GM19035 (cell line): ENCODE measurements around the gene DNHD1.
"Not testable (repeated sequence)": the region's sequence is repeated elsewhere in the genome, so short reads cannot be mapped to it uniquely, and the experiment has no call there.

Experiments used
- ATAC-seq: cut with Tn5 transposase; IDR thresholded peaks from one replicate; pipeline ENCODE4 v1.9.1; 2021; ENCODE audit not compliant: unreplicated experiment

Gene DNHD1

GRCh38 chr11:6481012-6481923, 15.8 kb upstream of the DNHD1 start, which contains the start of the genes ARFIP2 and TIMM10B:
Gene ARFIP2, minus strand, starts transcription at chr11:6481331. Its CDS starts 910 bp downstream, at chr11:6480421.
Gene TIMM10B, plus strand, starts transcription at chr11:6481501. Its CDS starts 16 bp downstream, at chr11:6481517.
- peak; percentile 99 for ATAC-seq

DNA sequence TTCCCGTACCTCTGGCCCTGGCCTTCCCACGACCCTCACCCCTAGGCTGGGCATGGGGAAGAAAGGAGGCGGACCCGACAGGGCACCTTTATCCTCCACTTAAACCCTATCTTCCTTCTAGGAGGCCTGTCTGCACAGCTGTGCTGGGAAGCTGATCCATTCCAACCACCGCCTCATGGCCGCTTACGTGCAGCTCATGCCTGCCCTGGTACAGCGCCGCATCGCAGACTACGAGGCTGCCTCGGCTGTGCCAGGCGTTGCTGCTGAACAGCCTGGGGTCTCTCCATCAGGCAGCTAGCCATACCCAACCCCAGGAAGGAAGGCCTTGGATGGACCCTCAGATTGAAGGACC, 15.2 kb upstream of the DNHD1 start:
- peak; percentile 4 for ATAC-seq

GRCh38 chr11:6482441-6482840, 14.6 kb upstream of the DNHD1 start:
- ATAC-seq = no peak

DNA sequence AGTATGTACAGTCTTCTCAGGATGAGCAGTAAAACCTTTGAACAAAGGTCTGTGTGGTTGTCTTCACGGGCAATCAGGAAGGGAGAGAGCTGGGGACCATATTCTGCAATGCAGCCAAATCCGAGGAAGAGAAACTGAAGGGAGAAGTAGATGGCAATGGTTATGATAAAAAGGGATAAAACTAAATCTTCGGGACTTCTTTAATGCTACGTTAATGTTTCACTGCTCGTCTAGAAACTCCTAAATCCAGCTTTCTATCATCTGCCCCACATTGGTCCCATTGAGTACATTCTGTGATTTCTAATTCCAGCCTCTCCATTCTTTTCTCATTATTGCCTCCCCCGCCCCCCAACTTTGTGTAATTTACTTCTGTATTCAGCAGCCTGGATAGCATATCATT, 14.1 kb upstream of the DNHD1 start:
- no peak for ATAC-seq

- ATAC-seq = no peak
Observed at GRCh38 chr11:6485661-6486060, 11.4 kb upstream of the DNHD1 start.

DNA sequence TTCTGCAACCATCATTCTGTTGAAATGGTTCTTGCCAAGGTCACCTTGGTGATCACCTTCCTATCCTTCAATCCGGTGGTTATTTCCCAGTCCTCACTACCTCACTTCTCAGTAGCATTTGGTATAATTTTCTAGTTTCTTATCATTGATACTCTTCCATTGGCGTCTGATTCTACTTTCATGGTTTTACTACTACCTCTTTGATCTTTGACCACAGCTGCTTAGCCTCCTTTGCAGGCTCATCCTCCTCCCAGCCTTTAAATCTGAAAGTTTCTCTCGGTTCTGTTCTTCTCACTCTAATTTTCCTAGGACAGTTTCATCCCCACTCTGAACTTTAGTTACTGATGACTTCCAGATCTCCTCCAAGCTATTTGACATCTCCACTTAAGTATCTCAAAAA, 10.8 kb upstream of the DNHD1 start:
- no peak for ATAC-seq

- ATAC-seq = no peak
Observed at GRCh38 chr11:6486938-6487337, 10.1 kb upstream of the DNHD1 start.

- no peak for ATAC-seq
Observed at GRCh38 chr11:6488342-6488741, 8.7 kb upstream of the DNHD1 start.

DNA sequence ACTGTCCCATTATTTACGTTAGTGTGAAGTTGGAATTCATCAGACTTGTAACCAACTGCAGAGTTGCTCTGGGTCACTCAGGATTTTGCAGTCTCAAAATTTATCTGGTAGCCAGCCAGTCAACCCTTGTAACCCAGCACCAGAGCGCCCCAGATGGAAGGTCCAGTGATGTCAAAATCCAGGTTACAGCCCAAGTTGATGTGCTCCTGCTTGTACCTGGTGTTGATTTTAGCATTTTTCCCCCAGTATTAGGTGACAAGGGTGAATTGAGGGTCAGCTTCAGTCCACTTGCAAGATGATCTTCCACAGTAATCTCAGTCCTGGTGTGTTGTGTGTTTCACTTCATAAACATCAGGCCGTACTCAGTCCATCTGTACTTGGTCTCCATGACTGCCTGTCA, 8.3 kb upstream of the DNHD1 start:
- ATAC-seq = no peak

- no peak for ATAC-seq
Observed at GRCh38 chr11:6489306-6489705, 7.8 kb upstream of the DNHD1 start.

GRCh38 chr11:6498121-6498520, 1.0 kb downstream of the DNHD1 start:
- no peak for ATAC-seq

- ATAC-seq = no peak
Observed at GRCh38 chr11:6498544-6498943, 1.5 kb downstream of the DNHD1 start.

- no peak for ATAC-seq
Observed at GRCh38 chr11:6502382-6502781, 5.3 kb downstream of the DNHD1 start.

DNA sequence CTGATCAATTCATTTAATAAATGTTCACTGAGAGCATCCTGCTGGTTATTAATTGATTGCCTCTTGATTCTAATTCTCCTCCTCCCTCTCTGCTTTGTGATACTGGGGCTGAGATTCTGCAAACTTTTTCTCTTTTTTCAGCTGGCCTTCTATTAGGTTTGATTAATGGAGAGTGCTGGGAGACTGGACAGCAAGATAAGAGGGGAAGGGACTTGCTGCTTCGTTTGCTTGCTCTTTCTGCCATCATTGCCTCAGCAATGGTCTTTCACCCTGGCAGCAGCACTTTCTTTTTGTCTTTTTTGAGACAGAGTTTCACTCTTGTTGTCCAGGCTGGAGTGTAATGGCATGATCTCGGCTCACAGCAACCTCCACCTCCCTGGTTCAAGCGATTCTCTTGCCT, 7.1 kb downstream of the DNHD1 start:
- ATAC-seq = no peak

DNA sequence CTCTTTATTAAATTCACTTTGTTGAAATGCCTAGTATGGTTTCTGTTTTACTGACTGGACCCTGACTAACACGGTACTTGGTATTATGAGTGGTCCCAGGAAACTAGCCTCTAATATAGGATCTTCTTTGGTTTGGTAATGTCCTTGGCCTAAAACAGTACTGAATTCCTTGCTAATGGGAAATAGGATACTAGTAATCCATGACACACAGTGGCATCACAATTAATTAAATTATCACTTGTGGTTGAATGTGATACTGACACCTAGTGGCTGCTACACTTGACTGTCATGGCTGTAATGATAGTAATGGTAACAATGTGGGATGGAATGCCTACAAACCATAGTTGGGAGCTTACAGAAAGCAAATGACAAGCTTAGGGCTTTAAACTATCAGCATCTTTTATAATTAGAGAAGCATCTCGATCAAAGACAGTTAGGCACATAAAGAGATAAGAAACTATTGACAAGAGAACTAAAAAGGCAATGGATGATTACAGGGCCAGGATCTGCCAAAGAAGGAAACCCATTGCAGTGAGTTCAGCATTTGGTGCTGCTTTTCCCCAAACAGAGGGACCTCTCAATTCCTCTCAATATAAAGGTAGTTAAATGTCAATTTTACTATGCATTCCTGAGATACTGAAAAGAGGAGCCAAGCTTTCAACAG, 8.6 kb downstream of the DNHD1 start:
- ATAC-seq = peak; percentile 51

DNA sequence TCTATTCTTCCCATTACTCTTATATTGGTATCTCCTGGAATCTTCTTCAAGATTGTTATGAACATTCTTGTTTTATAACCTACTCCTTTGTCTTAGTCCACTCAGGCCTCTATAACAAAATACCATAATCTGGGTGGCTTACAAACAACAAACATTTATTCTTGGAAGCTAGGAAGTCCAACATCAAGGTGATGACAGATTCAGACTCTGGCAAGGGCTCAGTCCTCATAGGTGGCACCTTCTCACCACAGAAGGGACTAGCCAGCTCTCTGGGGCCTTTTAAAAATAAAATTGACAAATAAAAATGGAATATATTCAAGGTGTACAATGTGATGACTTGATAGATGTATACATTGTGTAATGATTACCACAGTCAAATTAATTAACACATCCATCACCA, 19.8 kb downstream of the DNHD1 start:
- ATAC-seq = no peak

GRCh38 chr11:6520265-6520664, 23.2 kb downstream of the DNHD1 start:
- ATAC-seq = no peak

DNA sequence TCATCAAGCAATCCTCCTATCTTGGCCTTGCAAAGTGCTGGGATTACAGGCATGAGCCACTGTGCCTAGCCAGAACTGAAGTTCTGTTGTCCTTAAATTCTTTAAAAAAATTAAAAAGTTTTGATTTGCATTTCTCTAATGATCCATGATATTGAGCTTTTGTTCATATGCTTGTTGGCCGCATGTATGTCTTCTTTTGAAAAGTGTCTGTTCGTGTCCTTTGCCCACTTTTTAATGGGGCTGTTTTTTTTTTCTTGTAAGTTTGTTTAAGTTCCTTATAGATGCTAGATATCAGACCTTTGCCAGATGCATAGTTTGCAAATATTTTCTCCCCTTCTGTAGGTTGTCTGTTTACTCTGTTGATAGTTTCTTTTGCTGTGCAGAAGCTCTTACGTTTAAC, 24.9 kb downstream of the DNHD1 start:
- ATAC-seq = not testable (repeated sequence)

DNA sequence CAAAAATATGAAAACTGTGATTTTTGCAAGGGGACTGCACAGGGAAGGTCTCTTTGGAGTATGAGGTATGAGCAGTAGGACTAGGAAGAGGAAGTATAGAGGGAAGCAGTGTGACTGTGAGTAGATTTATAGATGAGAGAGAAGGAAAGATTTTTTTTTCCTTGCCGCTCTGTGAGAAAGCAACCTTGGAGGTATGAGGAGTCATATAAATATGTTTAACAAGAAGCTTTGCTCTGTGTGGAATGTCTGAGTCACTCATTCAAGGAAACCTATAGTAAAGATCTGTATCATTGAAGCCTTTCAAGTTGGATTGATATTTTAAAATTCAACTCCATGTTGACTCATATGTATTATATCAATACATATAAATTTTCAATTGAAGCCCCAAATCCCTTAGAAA, 26.2 kb downstream of the DNHD1 start:
- ATAC-seq = no peak

DNA sequence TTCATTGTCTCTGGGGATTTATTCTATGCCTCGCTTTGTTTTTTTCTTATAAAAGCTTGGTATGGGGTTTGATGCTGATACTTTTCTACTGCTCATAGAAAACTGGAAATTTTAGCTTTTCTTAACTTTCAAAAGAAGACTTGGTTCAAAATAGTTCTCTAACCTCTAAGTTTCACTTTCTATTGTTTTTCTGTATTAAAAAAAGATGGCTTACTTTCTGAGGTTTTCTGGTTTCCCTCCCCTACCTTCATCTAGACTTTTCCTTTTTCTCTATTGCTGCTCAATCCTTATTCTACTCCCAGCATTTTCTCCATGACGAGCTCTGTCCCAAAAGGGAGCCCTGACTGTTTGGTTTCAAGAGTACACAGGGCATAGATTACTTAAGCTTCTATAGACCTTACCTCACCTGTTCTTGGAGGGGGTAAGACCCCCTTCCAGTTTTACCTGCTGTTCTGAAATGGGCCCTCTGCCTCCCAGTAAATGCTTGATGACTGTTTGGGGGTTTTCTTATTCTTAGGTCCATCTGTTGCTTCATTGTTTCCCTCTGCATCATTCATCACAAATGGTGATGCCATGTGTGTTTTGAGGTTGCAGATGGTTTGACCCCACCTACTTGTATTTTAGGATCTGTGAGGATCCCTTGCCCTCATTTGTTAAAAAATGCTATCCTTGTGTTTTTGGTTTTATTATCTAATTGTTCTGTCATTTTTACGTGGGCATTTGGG, 29.5 kb downstream of the DNHD1 start:
- no peak for ATAC-seq

DNA sequence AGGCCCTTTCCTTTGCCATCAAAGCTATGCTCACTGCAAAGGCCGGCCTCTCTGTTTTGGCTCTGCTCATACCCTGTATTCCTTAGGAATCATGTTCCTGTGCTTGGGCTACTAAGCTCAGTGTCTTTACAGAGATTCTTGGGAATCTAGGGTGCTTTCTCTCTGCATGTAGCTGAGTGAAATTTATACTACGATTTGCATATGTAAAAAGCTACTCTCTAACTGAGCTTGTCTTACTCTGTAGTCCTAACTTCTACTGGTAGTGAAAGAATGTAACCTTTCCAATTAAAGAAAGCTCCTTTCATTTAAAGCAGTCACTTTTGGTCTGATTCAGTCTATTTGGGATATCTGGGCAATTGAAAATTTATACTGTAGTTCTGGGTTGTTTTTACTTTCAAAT, 32.2 kb downstream of the DNHD1 start:
- ATAC-seq = no peak

DNA sequence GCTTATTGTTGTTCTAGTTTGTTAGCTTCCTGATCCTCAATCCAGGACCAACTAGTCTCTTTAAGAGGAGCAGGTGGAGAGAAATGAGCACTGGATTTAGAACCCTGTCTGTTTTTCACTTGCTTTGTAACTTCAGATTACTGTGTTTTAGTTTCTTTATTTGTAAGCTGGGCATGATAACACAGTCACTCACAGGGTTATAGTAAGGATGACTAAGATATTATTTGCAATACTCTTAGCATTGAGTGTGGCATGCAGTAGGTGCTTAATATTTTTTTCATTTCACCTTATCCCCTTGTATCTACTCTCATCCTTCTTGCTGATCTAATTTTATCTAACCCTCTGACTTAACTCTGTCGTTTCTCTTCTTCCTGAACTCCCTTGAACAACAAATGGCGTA, 33.8 kb downstream of the DNHD1 start:
- no peak for ATAC-seq
